SKM-1 treated with dmso at 0.1 percent for 144 hours (cell line): ENCODE data around the gene ZNF865.
A peak's percentile ranks its signal among the peaks of the same experiment; 100 is the strongest.

ENCODE experiments used
- DNase-seq: peaks from one replicate; lab custom pipeline; 2025; ENCODE audit not compliant: unreplicated experiment; lab: John Stamatoyannopoulos, UW

Gene ZNF865

GRCh38 chr19:55586976-55587668 lies 18.3 kb upstream of the ZNF865 start:
- peak; percentile 15 for DNase-seq

DNA sequence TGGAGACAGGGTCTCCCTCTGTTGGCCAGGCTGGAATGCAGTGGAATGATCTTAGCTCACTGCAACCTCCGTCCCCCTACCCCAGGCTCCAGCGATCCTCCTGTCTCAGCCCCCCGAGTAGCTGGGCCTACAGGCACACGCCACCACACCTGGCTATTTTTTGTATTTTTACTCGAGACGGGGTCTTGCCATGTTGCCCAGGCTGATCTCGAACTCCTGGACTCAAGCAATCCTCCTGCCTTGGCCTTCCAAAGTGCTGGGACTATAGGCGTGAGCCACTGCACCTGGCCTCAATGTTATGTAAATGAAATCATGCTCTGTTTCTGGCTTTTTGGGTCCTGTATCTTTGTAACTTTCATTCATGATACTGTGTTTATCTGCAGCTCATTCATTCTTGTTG lies 16.7 kb upstream of the ZNF865 start:
- no peak for DNase-seq

DNA sequence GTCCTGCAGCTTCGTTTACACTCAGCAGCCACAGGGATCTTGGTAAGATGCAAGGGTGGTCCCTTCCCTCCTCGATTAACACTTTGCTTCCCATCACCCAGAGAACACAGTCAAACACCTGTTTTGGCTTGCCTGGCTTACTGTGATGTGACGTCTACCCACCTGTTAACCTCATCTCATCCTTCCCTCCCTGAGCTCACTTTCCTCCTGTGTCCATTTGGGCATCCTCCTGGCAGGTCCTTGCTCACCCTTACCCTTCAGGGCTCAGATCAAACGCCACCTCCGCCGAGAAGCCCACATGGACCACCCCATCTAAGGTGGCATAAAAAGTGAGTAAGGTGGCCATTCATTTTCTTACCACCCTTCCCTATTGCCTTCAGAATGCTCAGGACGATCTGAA lies 15.3 kb upstream of the ZNF865 start:
- no peak for DNase-seq

DNA sequence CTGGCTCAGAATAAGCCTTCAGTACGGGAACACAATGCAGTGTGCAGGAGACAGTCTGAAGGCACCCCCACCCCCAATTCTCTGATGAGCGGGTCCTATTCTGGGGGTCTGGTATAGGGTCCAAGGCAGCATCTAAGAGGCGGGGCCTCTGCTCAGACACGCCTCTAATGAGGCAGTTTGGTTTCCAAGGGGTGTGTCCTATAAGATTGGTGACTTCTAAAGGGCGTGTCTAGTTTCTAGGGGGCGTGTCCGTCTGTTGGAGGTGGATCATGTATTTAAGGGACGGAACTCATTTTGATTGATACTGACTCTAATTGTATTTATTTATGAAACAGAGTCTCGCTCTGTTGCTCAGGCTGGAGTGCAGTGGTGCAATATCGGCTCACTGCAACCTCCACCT lies 14.8 kb upstream of the ZNF865 start:
- DNase-seq: no peak

DNA sequence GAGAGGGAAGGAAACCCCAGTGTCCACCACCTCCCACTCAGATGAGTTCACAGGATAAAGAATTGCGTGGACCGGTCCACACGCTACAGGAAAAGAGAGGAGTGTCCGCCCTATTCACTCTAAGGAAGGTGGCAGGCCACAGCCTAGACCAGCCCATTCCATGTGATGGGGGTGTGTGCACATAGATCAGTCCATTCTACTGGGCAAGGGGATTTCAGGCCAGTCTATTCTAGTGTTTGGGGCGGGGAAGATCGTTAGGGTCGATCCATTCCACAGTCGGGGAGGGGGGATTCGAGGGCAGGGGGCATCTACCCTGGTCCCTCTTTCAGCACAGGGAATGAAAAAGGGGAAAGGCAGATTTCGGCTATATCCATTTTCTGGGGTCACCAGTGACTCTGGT lies 13.9 kb upstream of the ZNF865 start:
- DNase-seq: no peak

DNA sequence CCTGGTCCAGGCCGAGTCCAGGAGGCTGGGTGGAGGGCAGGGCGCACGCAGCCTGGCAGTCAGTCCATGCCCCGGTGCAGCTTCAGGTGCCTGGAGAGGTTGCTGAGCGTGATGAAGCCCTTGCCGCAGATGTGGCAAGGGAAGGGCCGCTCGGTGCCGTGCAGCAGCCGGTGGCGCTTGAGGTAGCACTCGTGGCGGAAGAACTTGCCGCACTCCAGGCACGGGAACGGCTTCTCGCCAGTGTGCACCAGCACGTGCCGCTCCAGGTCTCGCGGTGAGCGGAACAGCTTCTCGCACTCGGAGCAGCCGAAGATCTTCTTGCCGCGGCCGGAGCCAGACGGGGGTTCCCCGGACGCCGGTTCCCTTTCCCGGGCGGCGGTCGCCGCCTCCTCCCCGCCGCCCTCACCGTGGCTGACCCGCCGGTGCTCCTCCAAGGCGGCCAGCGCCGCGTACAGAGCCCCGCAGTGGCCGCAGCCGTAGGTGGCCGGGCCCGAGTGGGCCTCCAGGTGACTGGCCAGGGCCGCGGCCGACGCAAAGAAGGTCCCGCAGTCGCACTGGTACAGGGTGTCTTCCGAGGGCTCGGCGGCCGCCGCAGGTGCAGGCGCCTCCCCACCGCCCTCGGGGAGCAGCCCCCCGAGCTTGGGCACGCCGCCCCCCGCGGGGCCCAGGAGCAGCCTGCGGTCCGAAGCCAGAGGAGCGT lies 12.9 kb upstream of the ZNF865 start:
- DNase-seq: no peak

- no peak for DNase-seq
Observed at GRCh38 chr19:55593096-55593772, 12.2 kb upstream of the ZNF865 start.

DNA sequence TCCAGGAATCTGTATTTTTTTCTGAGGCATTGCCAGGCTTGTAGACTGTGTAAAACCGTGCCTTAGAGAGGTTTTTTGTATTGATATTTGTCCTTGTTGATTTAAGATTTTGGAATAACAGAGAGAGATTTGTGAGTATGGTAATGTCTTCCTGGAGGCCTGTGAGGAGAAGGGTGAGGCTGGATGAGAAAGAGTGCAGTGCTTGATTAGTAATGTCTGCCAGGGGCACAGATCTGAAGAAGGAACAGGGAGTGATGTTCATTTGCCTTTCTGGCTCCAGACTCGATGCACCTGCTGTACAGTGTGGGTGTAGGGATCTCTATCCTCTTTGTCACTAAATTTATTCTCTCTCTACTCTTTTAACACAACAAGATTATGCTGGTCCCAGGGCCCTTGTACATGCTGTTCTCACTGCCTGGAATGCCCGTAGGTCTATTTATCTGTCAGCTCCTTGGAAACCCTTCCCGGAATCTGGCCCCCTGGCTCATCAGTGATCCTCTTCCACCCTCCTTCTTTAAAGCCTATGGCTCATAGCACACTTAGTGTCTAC lies 10.4 kb upstream of the ZNF865 start:
- DNase-seq: no peak

DNA sequence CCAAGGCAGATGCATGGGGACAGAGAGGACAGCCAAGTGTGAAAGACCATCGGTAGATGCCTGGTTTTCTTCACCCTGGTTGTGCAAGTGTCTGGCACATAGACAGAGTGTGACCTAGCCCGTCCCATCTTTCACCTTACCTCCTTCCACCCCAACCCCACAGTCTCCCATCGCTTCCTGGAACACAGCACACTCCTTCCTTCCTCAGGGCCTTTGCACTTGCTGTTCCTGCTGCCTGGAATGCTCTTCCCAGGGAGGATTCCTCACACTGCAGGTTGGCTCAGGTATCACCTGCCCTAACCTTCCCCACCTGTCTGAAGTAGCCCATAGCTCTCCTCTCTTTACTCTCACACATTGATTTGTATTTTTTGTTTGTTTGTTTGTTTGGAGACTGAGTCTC lies 9.1 kb upstream of the ZNF865 start:
- no peak for DNase-seq

DNA sequence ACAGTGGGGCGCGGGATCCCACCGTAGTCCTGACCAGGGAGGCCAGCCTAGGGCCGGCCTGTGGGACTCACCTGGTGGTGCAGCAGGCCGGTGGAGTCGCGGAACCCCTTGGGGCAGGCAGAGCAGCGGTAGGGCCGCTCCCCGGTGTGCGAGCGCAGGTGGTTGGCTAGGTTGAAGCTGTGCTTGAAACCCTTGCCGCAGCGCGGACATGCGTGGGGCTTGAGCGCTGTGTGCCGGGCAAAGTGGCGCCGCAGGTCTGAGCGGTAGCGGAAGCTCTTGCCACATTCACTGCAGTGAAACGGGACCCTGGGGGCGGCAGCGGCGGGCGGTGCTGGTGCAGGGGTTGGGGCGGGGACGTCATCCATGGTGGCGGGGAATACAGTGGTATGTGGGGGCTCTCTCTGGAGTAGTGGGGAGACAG lies 7.9 kb upstream of the ZNF865 start:
- DNase-seq: no peak

GRCh38 chr19:55598034-55598433 lies 7.4 kb upstream of the ZNF865 start:
- no peak for DNase-seq

DNA sequence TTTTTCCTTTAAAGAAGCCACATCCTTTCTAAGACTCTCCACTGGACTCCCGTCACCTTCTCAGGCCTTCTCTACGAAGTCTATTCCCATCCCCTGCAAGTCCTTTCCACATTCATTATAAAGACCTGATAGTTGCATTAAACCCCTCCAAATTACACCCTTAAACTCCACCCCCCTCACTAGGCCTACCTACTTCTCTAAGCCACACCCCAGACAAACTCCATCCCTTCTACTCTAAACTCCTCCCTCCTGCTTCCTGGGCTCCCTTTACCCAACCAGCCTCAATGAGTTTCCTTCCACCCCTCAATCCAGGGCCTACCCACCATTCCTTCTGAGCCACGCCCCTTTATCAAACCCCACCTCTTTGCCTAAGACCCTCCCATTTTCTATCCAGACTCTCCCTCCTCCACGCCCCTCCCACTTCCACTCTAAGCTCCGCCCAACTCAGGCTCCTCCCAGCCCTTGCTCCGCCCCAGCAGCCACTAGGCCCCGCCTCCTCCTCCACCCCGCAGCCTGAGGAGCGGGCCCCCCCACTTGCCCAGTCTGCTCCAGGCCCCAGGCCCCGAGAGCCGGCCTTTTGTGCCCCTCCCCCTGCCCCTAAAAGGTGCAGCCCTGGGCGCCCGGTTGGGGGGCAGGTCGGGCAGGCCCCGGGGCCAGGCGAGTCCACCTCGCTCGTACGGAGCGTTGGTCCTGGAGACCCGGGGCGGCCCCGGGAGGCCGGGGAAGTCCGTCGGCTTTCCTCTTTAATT lies 6.6 kb upstream of the ZNF865 start:
- peak; percentile 75 for DNase-seq

DNA sequence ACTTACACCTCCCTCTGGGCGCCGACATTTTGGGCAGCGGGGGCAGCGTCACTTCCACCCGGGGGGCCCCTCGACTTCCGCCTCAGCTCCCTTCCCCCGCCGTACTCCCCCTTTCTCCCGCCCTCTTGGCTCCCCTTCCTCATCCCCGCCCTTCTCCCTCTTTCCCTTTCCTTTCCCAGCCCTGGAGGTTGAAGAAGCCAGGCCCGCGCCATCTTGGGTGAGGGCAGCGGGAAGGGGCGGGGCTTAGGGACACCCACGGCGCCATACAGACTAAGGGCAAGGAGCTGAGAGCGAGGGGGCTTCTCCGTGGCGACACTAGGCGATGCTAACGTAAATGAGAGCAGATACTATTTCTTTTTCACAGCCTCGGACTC lies 6.0 kb upstream of the ZNF865 start, which contains the start of gene FIZ1:
Gene FIZ1 (minus strand): TSS at position 50 of the 374 bp plus-strand sequence. CDS start 1,652 bp downstream, outside the sequence.
- peak; percentile 89 for DNase-seq

DNA sequence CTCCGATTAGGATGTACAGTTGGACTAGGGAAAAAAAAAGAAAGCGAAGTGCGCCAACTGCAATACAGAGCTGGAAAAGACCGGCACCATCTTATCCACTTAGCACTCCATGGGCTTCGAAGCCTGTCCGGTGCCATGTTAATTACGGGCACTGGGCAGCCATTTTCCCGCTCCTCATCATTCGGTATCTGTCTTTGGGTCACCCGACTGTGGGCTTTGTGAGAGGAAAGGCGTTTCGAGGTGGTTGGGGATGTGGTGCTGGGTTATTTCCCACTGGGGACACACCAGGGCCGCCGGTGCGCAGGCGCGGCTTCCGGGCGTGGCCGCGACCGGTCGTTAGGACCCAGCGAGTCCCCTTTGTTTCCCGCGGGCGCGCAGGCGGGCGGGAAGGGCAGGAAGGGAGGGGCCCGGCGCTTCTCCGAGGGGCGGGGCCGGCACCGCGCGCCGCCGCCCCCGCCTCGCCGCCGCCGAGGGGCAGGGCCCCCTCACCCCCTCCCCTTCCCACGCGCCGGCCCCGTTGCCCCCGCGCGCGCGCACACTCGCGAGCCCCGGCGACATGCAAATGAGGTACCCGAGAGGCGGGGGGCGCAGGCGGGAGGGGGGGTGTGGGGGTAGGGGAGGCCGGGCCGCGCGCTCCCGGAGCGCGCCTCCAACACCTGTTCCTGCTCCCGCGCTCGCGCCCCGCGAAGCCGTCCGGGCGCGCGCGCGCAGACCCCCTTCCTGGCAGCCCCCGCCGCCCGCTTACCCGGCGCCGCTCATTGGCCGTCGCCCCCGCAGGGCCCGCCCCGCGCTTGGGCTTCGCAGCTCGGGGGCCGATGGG lies 5.4 kb upstream of the ZNF865 start, which contains the start of gene ZNF524:
Gene ZNF524 (plus strand): TSS at position 447 of the 820 bp plus-strand sequence. CDS start 1,825 bp downstream, outside the sequence.
- peak; percentile 49 for DNase-seq

DNA sequence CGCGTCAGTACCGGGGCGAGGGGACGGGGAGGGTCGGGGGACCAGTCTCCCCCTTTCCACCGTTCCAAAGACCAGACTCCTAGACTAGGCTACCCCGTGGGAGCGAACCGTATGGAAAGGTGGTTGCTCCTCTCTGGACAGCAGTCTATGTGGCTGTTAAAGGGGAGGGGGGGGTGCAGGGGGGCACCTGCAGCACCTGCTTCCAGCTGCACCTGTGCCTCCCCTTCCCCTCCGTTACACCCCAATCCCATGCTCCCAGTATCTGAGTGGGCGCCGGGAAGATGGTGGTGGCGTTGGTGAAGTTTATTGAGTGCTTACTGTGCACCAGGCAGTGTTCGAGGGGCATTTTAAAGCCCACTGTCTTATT lies 4.8 kb upstream of the ZNF865 start:
- no peak for DNase-seq

- no peak for DNase-seq
Observed at GRCh38 chr19:55601084-55601483, 4.4 kb upstream of the ZNF865 start.

DNA sequence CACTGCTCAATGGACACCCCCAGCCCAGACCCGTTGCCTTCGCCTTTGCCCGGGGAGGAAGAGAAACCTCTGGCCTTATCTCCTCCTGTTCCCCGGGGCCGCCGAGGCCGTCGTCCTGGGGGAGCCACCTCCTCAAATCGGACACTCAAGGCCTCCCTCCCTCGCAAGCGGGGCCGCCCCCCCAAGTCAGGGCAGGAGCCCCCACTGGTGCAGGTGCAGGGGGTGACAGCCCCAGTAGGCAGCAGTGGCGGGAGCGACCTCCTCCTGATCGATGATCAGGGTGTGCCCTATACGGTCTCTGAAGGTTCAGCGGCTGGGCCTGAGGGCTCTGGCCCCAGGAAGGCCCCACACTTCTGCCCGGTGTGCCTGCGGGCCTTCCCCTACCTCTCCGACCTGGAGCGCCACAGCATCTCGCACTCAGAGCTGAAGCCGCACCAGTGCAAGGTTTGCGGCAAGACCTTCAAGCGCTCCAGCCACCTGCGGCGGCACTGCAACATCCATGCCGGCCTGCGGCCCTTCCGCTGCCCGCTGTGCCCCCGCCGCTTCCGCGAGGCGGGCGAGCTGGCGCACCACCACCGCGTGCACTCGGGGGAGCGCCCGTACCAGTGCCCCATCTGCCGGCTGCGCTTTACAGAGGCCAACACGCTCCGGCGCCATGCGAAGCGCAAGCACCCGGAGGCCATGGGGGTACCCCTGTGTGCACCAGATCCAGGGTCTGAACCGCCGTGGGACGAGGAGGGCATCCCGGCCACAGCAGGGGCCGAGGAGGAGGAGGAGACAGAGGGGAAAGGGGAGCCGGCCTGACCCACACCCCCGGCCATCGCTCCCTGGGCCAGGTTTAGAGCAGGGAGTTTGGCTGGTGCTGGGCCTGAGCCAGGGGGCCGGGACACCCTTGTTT lies 3.1 kb upstream of the ZNF865 start:
- DNase-seq: no peak

DNA sequence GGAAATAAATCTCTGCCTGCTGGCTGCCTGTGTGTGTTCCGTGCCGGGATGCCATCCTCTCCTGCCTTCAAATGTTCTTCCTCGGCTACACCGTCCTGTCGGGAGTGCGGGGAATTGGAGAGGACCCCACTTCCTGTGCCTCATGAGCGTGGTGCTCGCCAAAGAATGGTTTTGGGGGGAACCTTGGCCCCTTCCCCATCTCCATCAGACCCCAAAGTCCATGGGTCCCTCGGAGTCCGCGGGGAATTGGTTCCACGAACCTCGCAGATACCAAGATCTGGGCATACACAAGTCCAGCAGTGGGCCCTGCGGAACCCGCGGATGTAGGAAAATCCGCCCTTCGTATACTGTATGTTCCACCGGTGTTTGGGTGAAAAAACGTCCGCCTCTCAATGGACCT lies 2.3 kb upstream of the ZNF865 start:
- DNase-seq: no peak

DNA sequence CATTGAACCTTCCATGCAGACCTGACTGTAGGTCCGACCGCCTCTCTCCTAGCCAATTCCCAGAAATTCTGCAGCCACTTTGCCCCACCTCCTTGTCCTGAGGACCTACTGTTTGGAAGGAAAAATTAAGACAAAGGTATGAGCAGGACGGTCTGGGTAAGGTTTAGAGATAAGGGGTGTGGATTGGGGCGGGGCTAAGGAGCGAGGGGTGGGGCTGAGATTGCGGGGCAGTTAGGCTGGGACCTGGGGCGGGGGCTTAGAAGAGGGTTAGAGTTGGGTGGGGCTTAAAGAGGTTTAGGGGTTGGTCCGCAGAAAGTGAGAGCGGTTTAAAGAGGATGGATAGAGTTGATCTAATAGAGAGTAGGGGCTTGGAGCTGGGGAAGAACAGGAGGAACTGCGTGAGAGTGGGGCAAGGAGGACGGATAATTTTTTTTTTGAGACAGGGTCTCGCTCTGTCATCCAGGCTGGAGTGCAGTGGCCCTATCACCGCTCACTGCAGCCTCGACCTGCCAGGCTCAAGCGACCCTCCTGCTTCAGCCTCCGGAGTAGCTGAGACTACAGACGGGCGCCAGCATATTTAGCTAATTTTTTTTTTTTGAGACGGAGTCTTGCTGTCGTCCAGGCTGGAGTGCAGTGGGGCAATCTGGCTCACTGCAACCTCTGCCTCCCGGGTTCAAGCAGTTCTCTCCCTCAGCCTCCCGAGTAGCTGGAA lies 1.7 kb upstream of the ZNF865 start:
- DNase-seq: no peak
